Omental fat pad (tissue), 4 donors: ENCODE data around the gene ZNF814. TPM values are rescaled to one million over a fixed set of nuclear protein-coding genes. Genes with fewer than 3 reads are reported as not detected.

Experiments
- ATAC-seq: fragments of 150-250 bp; one replicate; pipeline ENCODE4 v1.9.1; 2016; ENCODE audit warnings: mild to moderate bottlenecking, moderate library complexity; ENCODE audit not compliant: low FRiP score
- DNase-seq: peaks from one replicate; pipeline ENCODE4 v3.0.0-alpha.2; 2019; ENCODE audit warnings: low spot score
- total RNA-seq, 4 donors: library from RNA; depleted of rRNA; stranded (reverse); fragments of >200 nt; gene quantifications; one replicate each; pipeline ENCODE4 v1.1.0, GENCODE V29; 2016
- TF ChIP-seq, protein P1 (sequence below), 3 donors: fragments of 450-650 bp; IDR thresholded peaks; one replicate each; pipeline ENCODE4 v1.5.1; 2016 to 2017; ENCODE audit warnings: antibody characterized with exemption in 3 of 3, mild to moderate bottlenecking in 3 of 3, moderate library complexity in 2 of 3

The ZNF814 gene
- 10 to 100 TPM; 13.3 to 25.9 (median 15.1) TPM for total RNA-seq

DNA sequence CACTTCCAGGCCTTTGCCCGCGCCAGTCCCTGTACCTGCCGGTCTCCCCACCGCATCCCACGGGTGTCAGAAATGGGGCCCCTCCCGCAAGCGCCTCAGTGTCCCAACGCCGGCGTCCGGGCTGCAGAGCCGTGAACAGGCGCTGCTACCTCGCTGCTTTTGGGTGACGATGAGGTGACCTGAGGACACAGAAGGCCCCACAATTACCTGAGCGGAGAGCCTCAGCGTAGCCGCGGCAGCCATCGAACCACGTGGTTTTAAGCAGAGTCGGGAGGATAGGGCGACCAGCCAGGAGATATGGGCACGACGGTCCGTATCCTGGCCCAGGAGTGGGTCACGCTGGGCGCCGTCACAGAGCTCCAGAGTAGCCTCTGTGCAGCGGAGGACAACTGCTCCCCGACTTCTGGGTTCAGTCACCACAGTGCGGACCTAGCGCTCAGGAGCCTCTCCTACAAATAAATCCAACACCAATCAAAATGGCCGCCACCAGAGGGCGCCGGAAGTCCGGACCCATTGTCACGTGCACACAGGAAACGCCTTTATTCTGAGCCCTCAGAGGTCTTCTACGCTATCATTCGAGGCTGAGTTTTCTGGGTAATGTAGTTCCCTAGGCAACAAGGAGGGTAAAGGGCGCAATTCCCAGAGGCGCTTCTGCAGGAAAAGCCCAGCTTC, at the start of gene ZNF814:
ZNF814 (minus strand) TSS at position 478 of the 672 bp plus-strand sequence; CDS start at position 243, 235 bp downstream.
- peak; percentile 91 for ATAC-seq
- peak; percentile 67 for DNase-seq
- TF ChIP-seq, protein P1, sequence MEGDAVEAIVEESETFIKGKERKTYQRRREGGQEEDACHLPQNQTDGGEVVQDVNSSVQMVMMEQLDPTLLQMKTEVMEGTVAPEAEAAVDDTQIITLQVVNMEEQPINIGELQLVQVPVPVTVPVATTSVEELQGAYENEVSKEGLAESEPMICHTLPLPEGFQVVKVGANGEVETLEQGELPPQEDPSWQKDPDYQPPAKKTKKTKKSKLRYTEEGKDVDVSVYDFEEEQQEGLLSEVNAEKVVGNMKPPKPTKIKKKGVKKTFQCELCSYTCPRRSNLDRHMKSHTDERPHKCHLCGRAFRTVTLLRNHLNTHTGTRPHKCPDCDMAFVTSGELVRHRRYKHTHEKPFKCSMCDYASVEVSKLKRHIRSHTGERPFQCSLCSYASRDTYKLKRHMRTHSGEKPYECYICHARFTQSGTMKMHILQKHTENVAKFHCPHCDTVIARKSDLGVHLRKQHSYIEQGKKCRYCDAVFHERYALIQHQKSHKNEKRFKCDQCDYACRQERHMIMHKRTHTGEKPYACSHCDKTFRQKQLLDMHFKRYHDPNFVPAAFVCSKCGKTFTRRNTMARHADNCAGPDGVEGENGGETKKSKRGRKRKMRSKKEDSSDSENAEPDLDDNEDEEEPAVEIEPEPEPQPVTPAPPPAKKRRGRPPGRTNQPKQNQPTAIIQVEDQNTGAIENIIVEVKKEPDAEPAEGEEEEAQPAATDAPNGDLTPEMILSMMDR (IDR thresholded peaks at IDR 0.05) = no peak

DNA sequence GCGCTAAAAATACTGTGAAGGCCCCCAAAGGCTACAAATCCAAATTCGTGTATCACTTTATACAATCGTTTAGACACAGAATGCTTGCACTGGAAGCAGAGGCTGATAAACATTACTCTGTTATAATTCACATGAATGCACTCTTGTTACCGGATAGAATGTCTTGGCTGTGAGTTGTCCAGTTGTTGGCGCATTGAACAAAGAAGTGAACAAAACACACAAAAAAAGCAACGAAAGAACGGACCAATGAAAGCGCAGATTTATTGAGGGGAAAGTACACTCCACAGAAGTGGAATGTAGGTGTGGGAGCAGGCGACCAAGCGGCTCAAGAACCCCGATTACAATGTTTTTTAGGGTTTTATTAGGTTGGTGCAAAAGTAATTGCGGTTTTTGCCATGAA, 46.9 kb upstream of the ZNF814 start:
- ATAC-seq (no peak), DNase-seq (no peak)
- TF ChIP-seq, protein P1 (IDR thresholded peaks at IDR 0.05) = no peak

DNA sequence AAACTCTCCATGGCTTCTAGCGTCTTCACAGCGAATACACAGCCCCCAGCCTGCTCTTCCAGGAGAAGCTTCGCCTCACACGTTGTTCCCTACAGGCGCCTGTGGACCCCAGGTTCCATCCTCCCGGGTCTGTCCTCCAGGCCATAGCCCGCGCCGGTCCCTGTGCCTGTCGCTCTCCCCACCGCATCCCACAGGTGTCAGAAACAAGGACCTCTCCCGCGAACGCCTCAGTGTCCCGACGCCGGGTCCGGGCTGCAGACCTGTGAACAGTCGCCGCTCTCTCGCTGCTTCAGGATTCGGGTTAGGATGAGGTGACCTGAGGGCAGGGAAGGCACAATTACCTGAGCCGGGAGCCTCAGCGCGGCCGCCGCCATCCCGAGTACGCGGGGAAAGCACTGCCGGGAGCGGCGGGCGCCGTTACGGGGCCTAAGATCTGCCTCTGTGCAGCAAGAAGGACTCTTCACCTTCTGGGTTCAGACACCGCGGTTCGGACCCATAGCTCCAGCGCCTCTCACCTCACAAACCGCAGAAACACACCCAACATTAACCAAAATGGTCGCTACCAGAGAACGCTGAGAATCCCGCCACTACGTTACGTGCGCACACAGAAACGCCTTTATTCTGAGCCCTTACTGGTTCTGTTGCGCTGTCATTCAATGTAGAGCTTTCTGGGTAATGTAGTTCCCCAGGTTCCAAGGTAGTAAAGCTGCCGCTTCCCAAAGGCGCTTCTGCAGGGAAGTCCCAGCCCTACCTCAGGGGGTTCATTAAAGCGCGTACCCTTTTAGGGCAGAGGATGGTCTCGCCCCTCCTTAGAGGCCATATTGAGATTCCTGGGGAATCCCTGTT, 46.2 kb upstream of the ZNF814 start, which contains the start of gene ZNF418:
ZNF418 (minus strand) TSS at position 583 of the 846 bp plus-strand sequence. CDS start 1,580 bp downstream, outside the sequence.
- DNase-seq = no peak
- peak; percentile 64 for ATAC-seq

DNA sequence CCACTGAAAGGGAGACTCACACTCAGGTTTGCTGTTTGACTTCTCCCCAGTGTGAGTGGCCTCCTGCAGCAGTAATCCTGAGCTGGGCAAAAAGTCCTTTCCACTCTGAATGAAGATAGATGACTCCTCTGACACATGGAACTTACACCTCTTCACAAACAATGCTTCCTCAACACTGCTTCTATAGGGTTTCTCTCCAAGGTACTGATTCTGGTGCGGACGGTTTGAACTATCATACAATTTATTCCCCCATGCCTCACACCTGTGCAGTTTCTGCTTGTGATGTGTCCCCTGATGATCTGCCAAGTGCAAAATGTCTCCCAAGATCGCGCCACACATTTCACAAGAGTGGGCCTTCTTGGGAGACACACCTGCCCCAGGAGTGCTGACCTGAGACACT, 38.8 kb upstream of the ZNF814 start:
- DNase-seq = no peak
- TF ChIP-seq, protein P1 (IDR thresholded peaks at IDR 0.05) = no peak
- no peak for ATAC-seq

More for the DNA sequence above, 46.2 kb upstream of the ZNF814 start, which contains the start of gene ZNF418:
- TF ChIP-seq, protein P1 (IDR thresholded peaks at IDR 0.05) = no peak

DNA sequence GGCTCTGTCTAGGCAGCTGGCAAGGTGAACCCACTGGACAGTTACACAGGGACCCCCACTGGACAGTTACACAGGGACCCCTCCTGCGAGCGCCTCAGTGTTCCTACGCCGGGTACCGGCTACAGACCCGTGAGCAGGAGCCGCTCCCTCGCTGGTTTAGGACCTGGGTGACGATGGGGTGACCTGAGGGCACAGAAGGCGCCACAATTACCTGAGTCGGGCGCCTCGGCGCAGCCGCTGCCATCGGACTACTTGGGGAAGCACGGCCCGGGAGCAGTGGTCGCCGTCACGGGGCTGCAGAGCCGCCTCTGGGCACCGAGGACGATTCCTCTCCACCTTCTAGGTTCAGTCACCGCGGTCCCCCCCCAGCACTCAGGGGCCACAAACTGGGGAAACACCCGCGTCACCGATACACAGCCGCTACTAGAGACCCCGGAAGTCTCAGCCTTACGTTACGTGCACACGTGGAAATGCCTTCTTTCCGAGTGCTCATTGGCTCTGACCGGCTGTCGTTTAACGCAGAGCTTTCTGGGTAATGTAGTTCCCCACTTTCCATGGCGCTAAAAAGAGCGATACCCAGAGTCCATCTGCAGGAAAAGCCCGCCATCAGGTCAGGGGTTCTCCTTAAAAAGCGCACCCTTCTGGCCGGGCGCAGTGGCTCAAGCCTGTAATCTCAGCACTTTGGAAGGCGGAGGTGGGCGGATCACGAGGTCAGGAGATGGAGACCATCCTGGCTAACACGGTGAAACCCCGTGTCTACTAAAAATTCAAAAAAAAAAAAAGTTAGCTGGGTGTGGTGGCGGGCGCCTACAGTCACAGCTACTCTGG, 27.5 kb upstream of the ZNF814 start, which contains the start of gene ZNF417:
ZNF417 (minus strand) TSS at position 425 of the 828 bp plus-strand sequence; CDS start at position 244, 181 bp downstream.
- ATAC-seq = peak; percentile 99
- peak; percentile 64 for DNase-seq

DNA sequence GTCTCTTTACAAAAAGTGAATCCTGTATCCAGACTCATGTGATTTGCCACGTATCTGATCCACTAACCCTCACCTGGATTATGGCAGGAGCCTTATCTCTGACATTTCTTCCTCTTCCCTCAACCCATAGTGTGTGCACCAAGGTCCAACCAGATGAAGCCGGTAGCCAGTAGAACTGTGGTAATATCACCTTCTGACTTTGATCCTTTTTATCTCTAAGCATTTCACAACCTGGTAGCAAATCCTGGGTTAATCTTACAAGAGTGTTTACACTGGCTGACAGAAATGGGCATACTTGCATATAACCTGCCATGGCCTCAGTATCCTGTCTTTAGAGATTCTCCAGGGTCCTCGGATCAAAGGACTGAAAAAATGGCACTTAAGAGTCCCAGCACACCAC, 25.7 kb upstream of the ZNF814 start:
- TF ChIP-seq, protein P1 (IDR thresholded peaks at IDR 0.05) = no peak
- DNase-seq (no peak), ATAC-seq (no peak)

DNA sequence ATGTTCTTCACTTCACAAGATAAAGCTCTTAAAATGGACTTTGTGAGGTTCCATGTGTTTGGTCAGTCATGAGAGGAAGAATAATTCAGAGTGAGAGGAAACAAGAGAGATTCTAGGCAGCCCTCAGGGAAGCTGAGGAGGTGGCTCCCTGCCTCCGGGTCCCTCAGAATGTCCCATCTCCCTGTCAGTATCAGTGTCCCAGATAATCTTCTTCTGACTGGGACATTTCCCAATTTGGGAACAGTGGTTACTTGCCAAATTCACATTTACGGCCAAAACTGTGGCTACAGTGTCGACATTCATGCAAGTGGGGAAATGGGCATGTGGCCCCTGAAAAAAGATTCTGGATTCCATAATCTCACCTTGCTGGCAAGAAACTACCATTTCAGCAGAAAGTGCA, 18.6 kb upstream of the ZNF814 start:
- TF ChIP-seq, protein P1 (IDR thresholded peaks at IDR 0.05) = no peak
- no peak for ATAC-seq

More for the DNA sequence above, 18.6 kb upstream of the ZNF814 start:
- no peak for DNase-seq
